SK-N-SH (cell line): ENCODE measurements around the gene SPTLC2. TPM values are rescaled to one million over a fixed set of nuclear protein-coding genes. Genes with fewer than 3 reads are reported as not detected.

Experiments
- CTCF ChIA-PET: fragments of 300-600, 350-600 bp; formaldehyde crosslinking; extraction: SDS; loops from one replicate; lab custom pipeline; 2021; lab: Yijun Ruan, JAX
- POLR2A ChIA-PET: fragments of 350-600 bp; sonication (Branson Sonifier 250); formaldehyde crosslinking; extraction: SDS; loops from one replicate; lab custom pipeline; 2020; ENCODE audit warnings: antibody characterized with exemption, inconsistent platforms; lab: Yijun Ruan, JAX
- DNase-seq: peaks from one replicate; pipeline ENCODE4 v3.0.0; 2012
- H2AFZ ChIP-seq: fragments of 200-600 bp; sonication (generic); 2 replicates; pipeline ENCODE4 v1.8.1; 2016; ENCODE audit warnings: antibody characterized with exemption, mild to moderate bottlenecking, low read depth
- H3F3A ChIP-seq: fragments of 200-600 bp; sonication (generic); replicated peaks from 2 replicates; pipeline ENCODE3; 2016; ENCODE audit warnings: antibody characterized with exemption, mild to moderate bottlenecking; ENCODE audit not compliant: insufficient read depth
- H3K27ac ChIP-seq, 2 experiments: fragments of 200-500 bp in 1 of 2; fragments of 200-600 bp in 1 of 2; sonication (Bioruptor generic) in 1 of 2; sonication (generic), shearing (Covaris generic) in 1 of 2; 2 replicates each; pipeline versions ENCODE4 v1.5.1 to v1.6.1; 2014 to 2016; ENCODE audit warnings: low read depth in 2 of 2, inconsistent platforms in 1 of 2, low read length in 1 of 2, mild to moderate bottlenecking in 1 of 2, mixed read lengths in 1 of 2
- H3K27me3 ChIP-seq: fragments of 200-600 bp; sonication (generic), shearing (Covaris generic); 2 replicates; pipeline ENCODE4 v1.6.1; 2016; ENCODE audit warnings: mixed run types; ENCODE audit not compliant: insufficient read depth
- H3K36me3 ChIP-seq, 2 experiments: fragments of 200-500 bp in 1 of 2; fragments of 200-600 bp in 1 of 2; sonication (Bioruptor generic) in 1 of 2; sonication (generic) in 1 of 2; replicated peaks in 1 of 2; 2 replicates each; pipeline versions ENCODE3 to v1.5.1; 2014 to 2016; ENCODE audit warnings: low read length in 1 of 2, mild to moderate bottlenecking in 1 of 2; ENCODE audit not compliant: insufficient read depth in 2 of 2, control insufficient read depth in 1 of 2
- H3K4me1 ChIP-seq, 2 experiments: fragments of 200-500 bp in 1 of 2; fragments of 200-600 bp in 1 of 2; sonication (Bioruptor generic) in 1 of 2; sonication (generic), shearing (Covaris generic) in 1 of 2; 2 replicates each; pipeline versions ENCODE4 v1.5.1 to v1.6.1; 2014 to 2016; ENCODE audit warnings: low read depth in 1 of 2, low read length in 1 of 2, mixed run types in 1 of 2; ENCODE audit not compliant: insufficient read depth in 2 of 2, control insufficient read depth in 1 of 2
- H3K4me2 ChIP-seq: fragments of 200-600 bp; sonication (generic), shearing (Covaris generic); 2 replicates; pipeline ENCODE4 v1.6.1; 2017; ENCODE audit warnings: mixed run types
- H3K4me3 ChIP-seq, 2 experiments: fragments of 200-500 bp in 1 of 2; fragments of 200-600 bp in 1 of 2; sonication (Bioruptor generic) in 1 of 2; sonication (generic), shearing (Covaris generic) in 1 of 2; 2 replicates each; pipeline versions ENCODE4 v1.5.1 to v1.8.1; 2014 to 2016; ENCODE audit warnings: low read depth in 2 of 2, inconsistent platforms in 1 of 2, low read length in 1 of 2, mild to moderate bottlenecking in 1 of 2, mixed read lengths in 1 of 2, moderate library complexity in 1 of 2
- H3K79me2 ChIP-seq: fragments of 200-600 bp; sonication (generic); 2 replicates; pipeline ENCODE4 v1.8.1; 2017; ENCODE audit warnings: mild to moderate bottlenecking; ENCODE audit not compliant: insufficient read depth
- H3K9ac ChIP-seq: fragments of 200-600 bp; sonication (generic); 2 replicates; pipeline ENCODE4 v1.6.1; 2017; ENCODE audit warnings: mixed run types
- H3K9me2 ChIP-seq: fragments of 200-600 bp; sonication (generic); 2 replicates; pipeline ENCODE4 v1.6.1; 2017; ENCODE audit warnings: mixed run types
- H3K9me3 ChIP-seq: fragments of 200-600 bp; sonication (generic); 2 replicates; pipeline ENCODE4 v1.6.1; 2017; ENCODE audit warnings: mixed run types, mild to moderate bottlenecking, moderate library complexity
- H4K20me1 ChIP-seq: fragments of 200-600 bp; sonication (generic); 2 replicates; pipeline ENCODE4 v1.6.1; 2017; ENCODE audit warnings: mild to moderate bottlenecking, mixed run types; ENCODE audit not compliant: insufficient read depth
- CHD2 ChIP-seq: fragments of 150-350 bp; IDR thresholded peaks from 2 replicates; pipeline ENCODE4 v1.6.1; 2018; ENCODE audit warnings: low read length; ENCODE audit not compliant: partially characterized antibody
- ELF1 ChIP-seq: IDR thresholded peaks from 2 replicates; pipeline ENCODE4 v1.4.0; 2012
- NRF1 ChIP-seq: IDR thresholded peaks from 2 replicates; pipeline ENCODE4 v1.6.1; 2012; ENCODE audit warnings: low read depth, mild to moderate bottlenecking, low read length
- RCOR1 ChIP-seq: fragments of 150-350 bp; IDR thresholded peaks from 2 replicates; pipeline ENCODE4 v1.6.1; 2017; ENCODE audit warnings: antibody characterized with exemption, low read length
- REST ChIP-seq: IDR thresholded peaks from 2 replicates; pipeline ENCODE4 v1.6.1; 2012; ENCODE audit warnings: mild to moderate bottlenecking, low read depth, low read length, moderate library complexity
- RFX5 ChIP-seq: IDR thresholded peaks from 2 replicates; pipeline ENCODE4 v1.6.1; 2012; ENCODE audit warnings: mild to moderate bottlenecking, improper control_type of control experiment, low read length
- TCF12 ChIP-seq: IDR thresholded peaks from 2 replicates; pipeline ENCODE4 v1.4.0; 2012
- WGBS: methylation state at CpG from one replicate; pipeline ENCODE4 v1.1.6; 2017; ENCODE audit warnings: low lambda C conversion rate; 5-methylcytosine and 5-hydroxymethylcytosine counted together
- polyA plus RNA-seq, 3 experiments: library from polyadenylated mRNA; depleted of rRNA; stranded (reverse); fragments of >200 nt; gene quantifications; 2 replicates each; pipeline ENCODE4 v1.2.3, GENCODE V29; 2012

SPTLC2 gene
- polyA plus RNA-seq, 1 of the 3 experiments (the other 2 are of a cell fraction) = 10.2 TPM

- H3K4me3 ChIP-seq = no peak overlapping the region
- H3K27me3 ChIP-seq = no peaks in the 10 kb centered on the region
- POLR2A ChIA-PET = no interaction called here
- H3K4me2 ChIP-seq = peak overlapping the region; percentile 29; the same call in 1 of the 2 replicates
- peaks cover 30% of the 10 kb centered on the region for H3F3A ChIP-seq
- H3K9me2 ChIP-seq = no peaks in the 10 kb centered on the region
- H4K20me1 ChIP-seq = peaks cover 30% of the 10 kb centered on the region; the same call in 1 of the 2 replicates
- no peak overlapping the region for H3K9ac ChIP-seq
- no peak for DNase-seq
- H2AFZ ChIP-seq = no peak overlapping the region
- no peaks in the 10 kb centered on the region for H3K9me3 ChIP-seq
- CTCF ChIA-PET = no interaction called here
- 53% methylated on average over 1 of the region's 1 CpG for WGBS
- H3K79me2 ChIP-seq = peaks cover 94% of the 10 kb centered on the region
- peak overlapping the region in 1 of 2 experiments; percentile 84; a peak in 1 of 4 replicates for H3K27ac ChIP-seq
- peaks cover 5 to 40% of the 10 kb centered on the region in 2 experiments; a peak in 3 of 4 replicates for H3K4me1 ChIP-seq
- TF ChIP-seq NRF1 = no peak
- no peak for TF ChIP-seq RCOR1
- no peak for TF ChIP-seq REST
- TF ChIP-seq RFX5 = no peak
- TF ChIP-seq ELF1 = no peak
- TF ChIP-seq, all 33 proteins: peak for 0
- H3K36me3 ChIP-seq = peaks cover 8 to 24% of the 10 kb centered on the region in 2 experiments
Observed at GRCh38 chr14:77579780-77580179, 36.7 kb downstream of the SPTLC2 start.

GRCh38 chr14:77579065-77579464, 37.4 kb downstream of the SPTLC2 start:
- Histone ChIP-seq H4K20me1 (peaks cover 30% of the 10 kb centered on the region; the same call in 1 of the 2 replicates), H3K36me3 (peaks cover 8 to 30% of the 10 kb centered on the region in 2 experiments), H3K4me1 (peaks cover 5 to 39% of the 10 kb centered on the region in 2 experiments; a peak in 3 of 4 replicates), H3K27ac (peak overlapping the region in 1 of 2 experiments; percentile 84; a peak in 1 of 4 replicates), H3K9me3 (no peaks in the 10 kb centered on the region), H3K27me3 (no peaks in the 10 kb centered on the region), H3K4me2 (peak overlapping the region; percentile 29; the same call in 1 of the 2 replicates), H2AFZ (no peak overlapping the region), H3K9ac (no peak overlapping the region), H3K4me3 (no peak overlapping the region), H3K9me2 (no peaks in the 10 kb centered on the region), H3K79me2 (peaks cover 94% of the 10 kb centered on the region), H3F3A (peaks cover 29% of the 10 kb centered on the region)
- TF ChIP-seq TCF12 (peak; percentile 33), CHD2 (no peak)
- WGBS = 51% methylated on average over 2 of the region's 2 CpGs
- ChIA-PET POLR2A (no interaction called here), CTCF (no interaction called here)
- DNase-seq = no peak
